ENCODE results near the gene UFSP1.

UFSP1 gene

DNA sequence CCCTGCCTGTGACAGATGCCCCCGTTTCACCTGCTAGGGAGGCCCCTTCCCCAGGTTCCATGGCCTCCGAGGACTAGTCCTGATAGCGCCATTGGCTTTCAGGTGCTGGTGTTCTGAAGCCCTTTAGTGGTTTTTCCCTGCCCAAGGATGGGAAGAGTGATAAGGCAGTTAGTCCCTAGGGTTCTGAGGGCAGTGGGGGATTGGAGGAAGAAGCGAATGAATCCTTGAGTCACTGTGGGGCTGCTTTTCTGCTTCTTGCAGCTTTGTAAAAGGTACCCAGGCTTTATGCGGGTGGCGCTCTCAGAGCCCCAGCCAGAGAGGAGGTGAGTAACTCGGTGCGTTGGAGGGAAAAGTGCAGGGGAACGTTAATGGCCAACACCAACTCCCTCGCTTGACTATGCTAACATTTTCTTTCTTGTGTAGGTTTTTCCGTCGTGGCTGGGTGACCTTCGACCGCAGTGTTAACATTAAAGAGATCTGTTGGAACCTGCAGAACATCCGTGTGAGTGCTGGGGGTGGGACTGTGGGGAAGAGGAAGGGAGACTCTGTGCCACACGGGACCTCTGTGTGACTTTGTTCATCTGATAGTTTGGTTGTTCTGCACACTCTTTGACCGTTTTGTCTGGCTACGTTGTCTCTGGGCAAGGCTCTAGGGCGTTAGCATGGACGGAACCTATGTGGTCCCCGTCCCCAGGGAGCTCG, 3.9 kb downstream of the UFSP1 start:
- no peak for ATAC-seq (replicated peaks; ENCODE audit: extremely low read depth, poor library complexity, severe bottlenecking)
- Mint-ChIP-seq H3K4me3 (peak overlapping the region; percentile 77), H3K9me3 (no peaks in the 10 kb centered on the region), H3K27ac (ENCODE audit: low read depth) (peak overlapping the region; percentile 88), H3K4me1 (peaks cover 75% of the 10 kb centered on the region), H3K27me3 (no peaks in the 10 kb centered on the region), H3K36me3 (ENCODE audit: insufficient read depth) (peaks cover 73% of the 10 kb centered on the region)
- no peak for DNase-seq (ENCODE audit: low spot score in 2 of 2)

DNA sequence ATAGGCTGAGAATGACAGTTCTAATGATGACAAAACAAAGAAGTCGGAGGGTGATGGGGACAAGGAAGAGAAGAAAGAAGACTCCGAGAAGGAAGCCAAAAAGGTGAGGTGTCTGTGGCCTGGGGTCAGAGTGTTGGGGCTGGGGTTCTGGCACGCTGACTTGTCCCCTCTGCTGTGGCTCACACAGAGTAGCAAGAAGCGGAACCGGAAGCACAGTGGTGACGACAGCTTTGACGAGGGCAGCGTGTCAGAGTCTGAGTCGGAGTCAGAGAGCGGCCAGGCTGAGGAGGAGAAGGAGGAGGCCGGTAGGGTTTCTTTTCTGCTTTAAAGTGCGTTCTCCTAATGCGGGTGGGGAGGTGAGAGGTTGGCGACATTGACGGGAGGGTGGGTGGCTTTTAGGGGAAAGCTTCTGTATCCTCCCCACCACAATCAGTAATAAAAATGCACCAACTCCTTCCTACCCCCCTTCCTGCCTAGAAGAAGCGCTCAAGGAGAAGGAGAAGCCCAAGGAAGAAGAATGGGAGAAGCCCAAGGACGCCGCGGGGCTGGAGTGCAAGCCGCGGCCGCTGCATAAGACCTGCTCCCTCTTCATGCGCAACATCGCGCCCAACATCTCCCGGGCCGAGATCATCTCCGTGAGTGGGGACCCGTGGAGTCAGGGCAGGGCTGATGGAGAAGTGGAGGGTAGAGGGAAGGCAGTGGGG, 4.6 kb downstream of the UFSP1 start:
- peaks cover 76% of the 10 kb centered on the region for H3K36me3 Mint-ChIP-seq (ENCODE audit: insufficient read depth)
- peak overlapping the region; percentile 77 for H3K4me3 Mint-ChIP-seq
- ATAC-seq (replicated peaks; ENCODE audit: extremely low read depth, poor library complexity, severe bottlenecking) (peak; percentile 80), DNase-seq (ENCODE audit: low spot score in 2 of 2) (peak; percentile 47 to 84)
- H3K27me3 Mint-ChIP-seq: no peaks in the 10 kb centered on the region
- peak overlapping the region; percentile 88 for H3K27ac Mint-ChIP-seq (ENCODE audit: low read depth)
- H3K9me3 Mint-ChIP-seq: no peaks in the 10 kb centered on the region
- H3K4me1 Mint-ChIP-seq: peaks cover 75% of the 10 kb centered on the region

DNA sequence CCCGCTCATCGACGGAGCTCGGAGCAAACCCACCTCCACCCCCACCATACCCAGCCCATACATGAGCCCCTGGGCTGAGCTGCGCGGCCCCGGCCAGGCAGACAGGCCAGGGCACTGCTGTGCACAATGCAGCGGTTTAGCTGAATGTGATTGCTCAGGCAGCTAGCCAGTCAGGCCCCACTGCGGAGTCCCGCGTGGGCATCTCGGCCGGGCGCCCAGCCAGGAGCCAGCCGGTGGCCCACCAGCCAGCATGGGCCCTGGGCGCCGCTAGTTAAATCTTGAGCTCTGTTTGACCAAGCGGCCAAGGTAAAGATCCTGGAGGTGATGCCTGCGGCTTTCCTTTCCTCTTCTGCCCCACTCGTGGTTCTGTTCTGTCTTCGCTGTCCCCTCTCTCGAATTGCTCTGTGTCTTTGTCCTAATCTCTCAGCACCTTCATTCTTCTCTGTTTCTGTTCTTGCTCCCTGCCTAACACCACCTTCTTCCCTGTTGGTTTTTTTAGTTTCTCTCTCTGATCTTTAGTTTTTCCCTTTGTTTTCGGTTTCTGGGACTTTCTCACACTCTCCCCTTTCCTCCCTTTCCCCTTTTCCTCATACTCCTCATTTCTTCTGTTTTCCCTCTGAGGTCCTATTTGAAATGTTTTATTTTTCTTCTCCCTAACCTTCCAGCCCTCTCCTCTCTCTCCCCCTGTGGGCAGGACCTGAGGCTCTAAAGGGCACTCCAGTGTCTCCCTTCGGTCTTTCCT, 6.6 kb downstream of the UFSP1 start:
- no peaks in the 10 kb centered on the region for H3K9me3 Mint-ChIP-seq
- ATAC-seq (replicated peaks; ENCODE audit: extremely low read depth, poor library complexity, severe bottlenecking) (no peak), DNase-seq (ENCODE audit: low spot score in 2 of 2) (no peak)
- peaks cover 83% of the 10 kb centered on the region for H3K4me1 Mint-ChIP-seq
- peak overlapping the region; percentile 88 for H3K27ac Mint-ChIP-seq (ENCODE audit: low read depth)
- no peaks in the 10 kb centered on the region for H3K27me3 Mint-ChIP-seq
- H3K36me3 Mint-ChIP-seq (ENCODE audit: insufficient read depth): peaks cover 83% of the 10 kb centered on the region
- H3K4me3 Mint-ChIP-seq: no peak overlapping the region

DNA sequence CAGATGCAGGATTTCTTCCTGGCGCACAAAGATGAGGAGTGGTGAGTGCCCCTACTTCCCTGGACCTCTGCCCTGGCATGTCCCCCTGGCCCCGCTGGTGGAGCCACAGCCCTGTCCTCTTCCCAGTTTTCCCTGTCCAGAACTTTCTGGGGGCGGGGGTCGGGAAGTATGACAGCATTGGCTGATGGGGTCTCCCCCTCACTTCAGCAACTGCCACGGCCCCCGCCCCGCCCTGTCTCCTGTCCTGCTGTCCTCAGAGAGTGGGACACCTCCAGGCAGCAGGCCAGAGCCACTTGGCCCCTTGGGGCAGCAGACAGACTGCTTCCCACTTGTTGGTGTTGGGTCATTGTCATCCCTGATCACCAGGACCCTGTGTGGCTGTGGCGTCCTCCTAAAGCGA, 7.3 kb downstream of the UFSP1 start:
- H3K27me3 Mint-ChIP-seq: no peaks in the 10 kb centered on the region

DNA sequence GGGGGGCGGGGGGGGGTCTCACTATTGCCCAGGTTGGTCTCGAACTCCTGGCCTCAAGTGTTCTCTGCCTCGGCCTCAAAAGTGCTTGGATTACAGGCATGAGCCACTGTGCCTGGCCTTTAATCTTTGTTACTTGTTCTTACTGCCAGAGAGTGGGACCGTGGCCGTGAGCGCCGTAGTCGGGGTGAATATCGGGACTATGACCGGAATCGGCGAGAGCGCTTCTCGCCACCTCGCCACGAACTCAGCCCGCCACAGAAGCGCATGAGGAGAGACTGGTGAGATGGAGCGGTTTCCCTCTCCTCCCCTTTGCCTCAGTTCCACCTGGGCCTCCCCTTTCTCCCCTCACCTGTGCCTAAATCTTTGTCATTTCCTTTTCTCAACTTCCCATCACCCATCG, 8.4 kb downstream of the UFSP1 start:
- H3K4me3 Mint-ChIP-seq: no peak overlapping the region
- ATAC-seq (replicated peaks; ENCODE audit: extremely low read depth, poor library complexity, severe bottlenecking) (no peak), DNase-seq (ENCODE audit: low spot score in 2 of 2) (no peak)
- H3K36me3 Mint-ChIP-seq (ENCODE audit: insufficient read depth): peaks cover 81% of the 10 kb centered on the region
- H3K9me3 Mint-ChIP-seq: no peaks in the 10 kb centered on the region
- no peaks in the 10 kb centered on the region for H3K27me3 Mint-ChIP-seq
- no peak overlapping the region for H3K27ac Mint-ChIP-seq (ENCODE audit: low read depth)
- peaks cover 75% of the 10 kb centered on the region for H3K4me1 Mint-ChIP-seq

More for the DNA sequence above, 7.3 kb downstream of the UFSP1 start:
- H3K36me3 Mint-ChIP-seq (ENCODE audit: insufficient read depth): peaks cover 82% of the 10 kb centered on the region
- no peaks in the 10 kb centered on the region for H3K9me3 Mint-ChIP-seq
- DNase-seq (ENCODE audit: low spot score in 2 of 2) (no peak), ATAC-seq (replicated peaks; ENCODE audit: extremely low read depth, poor library complexity, severe bottlenecking) (no peak)
- H3K4me3 Mint-ChIP-seq: no peak overlapping the region
- no peak overlapping the region for H3K27ac Mint-ChIP-seq (ENCODE audit: low read depth)
- peaks cover 78% of the 10 kb centered on the region for H3K4me1 Mint-ChIP-seq

DNA sequence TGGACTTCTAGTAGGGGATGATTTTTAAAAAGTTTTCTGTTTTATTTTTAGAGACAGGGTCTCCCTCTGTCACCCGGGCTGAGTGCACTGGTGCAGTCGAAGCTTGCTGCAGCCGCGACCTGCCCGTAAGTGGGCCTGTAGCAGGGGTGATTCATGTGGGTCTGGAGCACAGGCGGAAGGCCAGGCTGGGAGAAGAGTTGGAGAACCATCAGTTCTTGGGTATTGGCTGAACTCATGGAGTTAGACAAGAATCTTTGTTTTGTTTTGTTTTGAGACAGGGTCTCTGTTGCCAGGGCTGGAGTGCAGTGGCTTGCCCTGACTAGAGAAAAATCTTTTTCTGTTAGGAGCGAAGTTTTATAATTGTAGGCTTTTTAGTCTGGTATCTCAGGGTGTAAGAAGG, 8.9 kb downstream of the UFSP1 start:
- peaks cover 78% of the 10 kb centered on the region for H3K36me3 Mint-ChIP-seq (ENCODE audit: insufficient read depth)
- no peaks in the 10 kb centered on the region for H3K9me3 Mint-ChIP-seq
- DNase-seq (ENCODE audit: low spot score in 2 of 2) (no peak), ATAC-seq (replicated peaks; ENCODE audit: extremely low read depth, poor library complexity, severe bottlenecking) (no peak)
- peaks cover 72% of the 10 kb centered on the region for H3K4me1 Mint-ChIP-seq
- no peak overlapping the region for H3K4me3 Mint-ChIP-seq
- no peaks in the 10 kb centered on the region for H3K27me3 Mint-ChIP-seq
- peak overlapping the region; percentile 64 for H3K27ac Mint-ChIP-seq (ENCODE audit: low read depth)

DNA sequence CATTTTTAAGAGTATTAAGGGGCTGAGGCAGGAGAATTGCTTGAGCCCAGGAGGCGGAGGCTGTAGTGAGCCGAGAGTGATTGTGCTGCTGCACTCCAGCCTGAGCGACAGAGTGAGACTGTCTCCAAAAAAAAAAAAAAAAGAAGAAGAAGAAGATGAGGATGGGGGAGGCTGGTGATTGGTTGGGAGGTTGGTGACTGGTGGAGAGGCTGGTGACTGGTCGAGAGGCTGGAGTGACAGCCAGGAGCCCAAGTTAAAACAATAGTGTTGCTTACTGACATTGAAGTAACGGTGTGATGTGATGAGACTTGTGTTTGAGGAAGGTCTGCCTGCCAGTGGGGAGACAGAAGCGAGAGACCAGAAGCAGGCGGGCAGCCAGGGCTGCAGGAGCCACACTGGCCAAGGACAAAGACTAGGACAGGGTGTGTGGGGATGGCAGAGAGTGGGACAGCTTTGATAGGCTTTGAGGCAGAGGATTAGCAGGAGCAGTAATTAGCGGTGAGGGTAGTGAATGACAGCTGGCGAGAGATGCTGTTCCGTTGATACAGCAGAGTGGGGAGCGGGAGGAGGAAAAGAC, 9.7 kb downstream of the UFSP1 start:
- peaks cover 72% of the 10 kb centered on the region for H3K4me1 Mint-ChIP-seq
- H3K36me3 Mint-ChIP-seq (ENCODE audit: insufficient read depth): peaks cover 76% of the 10 kb centered on the region
- no peaks in the 10 kb centered on the region for H3K27me3 Mint-ChIP-seq
- ATAC-seq (replicated peaks; ENCODE audit: extremely low read depth, poor library complexity, severe bottlenecking) (no peak), DNase-seq (ENCODE audit: low spot score in 2 of 2) (no peak)
- no peak overlapping the region for H3K4me3 Mint-ChIP-seq
- no peaks in the 10 kb centered on the region for H3K9me3 Mint-ChIP-seq
- H3K27ac Mint-ChIP-seq (ENCODE audit: low read depth): peak overlapping the region; percentile 64

DNA sequence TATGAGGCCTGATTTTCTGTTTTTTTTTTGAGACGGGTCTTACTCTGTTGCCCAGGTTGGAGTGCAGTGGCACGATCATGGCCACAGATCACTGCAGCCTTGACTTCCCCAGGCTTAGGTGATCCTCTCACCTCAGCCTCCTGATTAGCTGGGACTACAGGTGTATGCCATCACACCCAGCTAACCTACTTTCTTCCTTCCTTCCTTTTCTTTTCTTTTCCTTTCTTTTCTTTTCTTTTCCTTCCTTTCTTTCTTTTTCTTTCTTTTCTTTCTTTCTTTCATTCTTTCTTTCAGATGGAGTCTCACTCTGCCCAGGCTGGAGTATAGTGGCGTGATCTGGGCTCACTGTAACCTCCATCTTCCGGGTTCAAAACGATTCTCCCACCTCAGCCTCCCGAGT, 10.8 kb downstream of the UFSP1 start:
- no peaks in the 10 kb centered on the region for H3K9me3 Mint-ChIP-seq
- peak overlapping the region; percentile 78 for H3K27ac Mint-ChIP-seq (ENCODE audit: low read depth)
- no peak overlapping the region for H3K4me3 Mint-ChIP-seq
- DNase-seq (ENCODE audit: low spot score in 2 of 2) (no peak), ATAC-seq (replicated peaks; ENCODE audit: extremely low read depth, poor library complexity, severe bottlenecking) (no peak)
- H3K36me3 Mint-ChIP-seq (ENCODE audit: insufficient read depth): peaks cover 73% of the 10 kb centered on the region
- no peaks in the 10 kb centered on the region for H3K27me3 Mint-ChIP-seq
- peaks cover 71% of the 10 kb centered on the region for H3K4me1 Mint-ChIP-seq

DNA sequence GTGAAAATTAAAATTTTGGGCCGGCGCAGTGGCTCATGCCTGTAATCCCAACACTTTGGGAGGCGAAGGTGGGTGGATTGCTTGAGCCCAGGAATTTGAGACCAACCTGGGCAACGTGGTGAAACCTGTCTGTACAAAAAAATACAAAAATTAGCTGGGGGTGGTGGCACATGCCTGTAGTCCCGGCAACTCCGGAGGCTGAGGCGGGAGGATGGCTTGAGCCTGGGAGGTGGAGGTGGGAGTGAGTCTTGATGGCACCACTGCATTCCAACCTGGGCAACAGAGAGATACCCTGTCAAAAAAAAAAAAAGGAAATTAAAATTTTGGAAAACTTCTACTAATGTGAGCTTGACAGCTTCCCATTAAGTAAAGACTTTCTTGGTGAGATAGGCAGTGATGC, 11.5 kb downstream of the UFSP1 start:
- Mint-ChIP-seq H3K27ac (ENCODE audit: low read depth) (no peak overlapping the region), H3K27me3 (no peaks in the 10 kb centered on the region), H3K4me3 (no peak overlapping the region), H3K36me3 (ENCODE audit: insufficient read depth) (peaks cover 67% of the 10 kb centered on the region), H3K9me3 (no peaks in the 10 kb centered on the region), H3K4me1 (peaks cover 66% of the 10 kb centered on the region)
- ATAC-seq (replicated peaks; ENCODE audit: extremely low read depth, poor library complexity, severe bottlenecking): no peak
- no peak for DNase-seq (ENCODE audit: low spot score in 2 of 2)

DNA sequence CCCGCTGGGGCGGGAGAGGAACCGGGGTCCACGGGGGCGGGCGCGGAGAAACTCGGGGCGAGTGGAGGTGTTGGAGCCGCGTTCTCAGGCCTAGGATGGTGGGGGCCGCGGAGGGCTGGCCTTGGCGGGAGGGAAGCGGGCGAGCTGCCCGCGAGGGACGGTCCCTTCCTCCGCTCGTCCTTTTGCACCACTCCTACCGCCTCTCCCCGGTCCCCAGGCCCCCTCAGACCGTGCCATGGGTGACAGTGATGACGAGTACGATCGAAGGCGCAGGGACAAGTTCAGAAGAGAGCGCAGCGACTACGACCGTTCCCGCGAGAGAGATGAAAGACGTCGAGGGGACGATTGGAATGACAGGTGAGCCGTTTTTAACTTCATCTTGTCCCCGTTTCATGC, 14.2 kb downstream of the UFSP1 start:
- peak overlapping the region; percentile 98 for H3K27ac Mint-ChIP-seq (ENCODE audit: low read depth)
- H3K27me3 Mint-ChIP-seq: no peaks in the 10 kb centered on the region
- H3K4me3 Mint-ChIP-seq: peak overlapping the region; percentile 99
- H3K36me3 Mint-ChIP-seq (ENCODE audit: insufficient read depth): peaks cover 46% of the 10 kb centered on the region
- ATAC-seq (replicated peaks; ENCODE audit: extremely low read depth, poor library complexity, severe bottlenecking): peak; percentile 26
- no peaks in the 10 kb centered on the region for H3K9me3 Mint-ChIP-seq
- peaks cover 51% of the 10 kb centered on the region for H3K4me1 Mint-ChIP-seq
- DNase-seq (ENCODE audit: low spot score in 2 of 2): no peak

DNA sequence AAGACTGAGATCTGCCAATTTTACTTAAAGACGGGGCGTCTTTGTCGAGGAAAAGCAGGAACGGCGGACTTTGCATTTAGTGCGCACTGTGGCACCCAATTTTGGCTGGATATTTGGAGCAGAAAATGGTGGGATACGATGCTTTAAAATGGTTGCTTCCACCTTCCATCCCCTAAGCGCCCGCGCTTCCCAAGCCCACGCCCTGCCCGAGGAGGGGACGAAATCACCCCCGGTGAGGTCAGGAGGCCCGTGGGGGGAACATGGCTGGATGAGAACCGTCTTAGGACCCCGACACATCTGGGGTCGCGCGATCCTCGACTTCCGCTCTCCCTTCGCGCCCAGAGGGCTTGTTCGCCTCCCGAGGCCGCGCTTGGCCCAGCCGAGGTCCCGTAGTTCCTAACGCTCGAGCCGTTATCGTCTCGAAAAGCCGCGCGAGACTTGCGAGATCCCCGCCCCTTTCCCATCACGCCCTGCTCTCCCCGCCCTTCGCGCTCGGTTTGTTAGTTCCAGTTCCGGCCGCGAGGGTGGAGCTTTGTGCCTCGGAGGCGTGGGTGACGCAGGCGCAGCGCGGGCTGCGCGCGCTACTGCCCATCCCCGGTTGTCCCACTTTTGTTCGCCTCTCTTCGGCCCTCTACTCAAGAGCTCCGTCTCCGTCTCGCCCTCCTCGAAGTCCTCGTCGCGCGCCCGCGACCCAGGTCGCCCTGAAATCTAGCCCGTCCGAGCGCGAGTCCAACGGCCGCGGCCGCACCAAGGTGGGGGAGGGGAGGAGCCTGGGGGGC, 14.7 kb downstream of the UFSP1 start, which contains the start of gene SRRT:
TSS of gene SRRT (plus strand) at position 527 of the 779 bp plus-strand sequence. CDS start 488 bp downstream, outside the sequence.
- no peaks in the 10 kb centered on the region for H3K9me3 Mint-ChIP-seq
- H3K27ac Mint-ChIP-seq (ENCODE audit: low read depth): peak within 1 kb of the TSS; percentile 98
- H3K4me3 Mint-ChIP-seq: peak within 1 kb of the TSS; percentile 99
- DNase-seq (ENCODE audit: low spot score in 2 of 2) (peak; percentile 96 to 98), ATAC-seq (replicated peaks; ENCODE audit: extremely low read depth, poor library complexity, severe bottlenecking) (peak; percentile 94)
- no peaks in the 10 kb centered on the region for H3K27me3 Mint-ChIP-seq
- peaks cover 43% of the 10 kb centered on the region for H3K36me3 Mint-ChIP-seq (ENCODE audit: insufficient read depth)
- peaks cover 45% of the 10 kb centered on the region for H3K4me1 Mint-ChIP-seq

DNA sequence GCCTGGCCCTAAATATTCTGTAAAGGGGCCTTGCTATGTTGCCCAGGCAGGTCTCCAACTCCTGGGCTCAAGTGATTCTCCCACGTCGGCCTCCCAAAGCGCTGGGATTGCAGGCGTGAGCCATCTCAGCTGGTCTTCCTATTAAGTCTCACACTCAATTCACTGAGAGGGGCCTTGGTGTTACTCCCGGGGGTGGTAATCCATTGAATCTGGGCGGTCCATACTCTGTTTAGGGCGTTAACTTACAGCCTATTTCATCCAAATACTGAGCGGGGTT, 15.3 kb downstream of the UFSP1 start:
- no peak for DNase-seq (ENCODE audit: low spot score in 2 of 2)
- Mint-ChIP-seq H3K4me3 (peak overlapping the region; percentile 99), H3K27me3 (no peaks in the 10 kb centered on the region), H3K9me3 (no peaks in the 10 kb centered on the region), H3K4me1 (peaks cover 40% of the 10 kb centered on the region), H3K27ac (ENCODE audit: low read depth) (peak overlapping the region; percentile 98), H3K36me3 (ENCODE audit: insufficient read depth) (peaks cover 39% of the 10 kb centered on the region)
- peak; percentile 1 for ATAC-seq (replicated peaks; ENCODE audit: extremely low read depth, poor library complexity, severe bottlenecking)
